ENCODE results near the gene GORAB.

GORAB gene, protein sequence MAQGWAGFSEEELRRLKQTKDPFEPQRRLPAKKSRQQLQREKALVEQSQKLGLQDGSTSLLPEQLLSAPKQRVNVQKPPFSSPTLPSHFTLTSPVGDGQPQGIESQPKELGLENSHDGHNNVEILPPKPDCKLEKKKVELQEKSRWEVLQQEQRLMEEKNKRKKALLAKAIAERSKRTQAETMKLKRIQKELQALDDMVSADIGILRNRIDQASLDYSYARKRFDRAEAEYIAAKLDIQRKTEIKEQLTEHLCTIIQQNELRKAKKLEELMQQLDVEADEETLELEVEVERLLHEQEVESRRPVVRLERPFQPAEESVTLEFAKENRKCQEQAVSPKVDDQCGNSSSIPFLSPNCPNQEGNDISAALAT

DNA sequence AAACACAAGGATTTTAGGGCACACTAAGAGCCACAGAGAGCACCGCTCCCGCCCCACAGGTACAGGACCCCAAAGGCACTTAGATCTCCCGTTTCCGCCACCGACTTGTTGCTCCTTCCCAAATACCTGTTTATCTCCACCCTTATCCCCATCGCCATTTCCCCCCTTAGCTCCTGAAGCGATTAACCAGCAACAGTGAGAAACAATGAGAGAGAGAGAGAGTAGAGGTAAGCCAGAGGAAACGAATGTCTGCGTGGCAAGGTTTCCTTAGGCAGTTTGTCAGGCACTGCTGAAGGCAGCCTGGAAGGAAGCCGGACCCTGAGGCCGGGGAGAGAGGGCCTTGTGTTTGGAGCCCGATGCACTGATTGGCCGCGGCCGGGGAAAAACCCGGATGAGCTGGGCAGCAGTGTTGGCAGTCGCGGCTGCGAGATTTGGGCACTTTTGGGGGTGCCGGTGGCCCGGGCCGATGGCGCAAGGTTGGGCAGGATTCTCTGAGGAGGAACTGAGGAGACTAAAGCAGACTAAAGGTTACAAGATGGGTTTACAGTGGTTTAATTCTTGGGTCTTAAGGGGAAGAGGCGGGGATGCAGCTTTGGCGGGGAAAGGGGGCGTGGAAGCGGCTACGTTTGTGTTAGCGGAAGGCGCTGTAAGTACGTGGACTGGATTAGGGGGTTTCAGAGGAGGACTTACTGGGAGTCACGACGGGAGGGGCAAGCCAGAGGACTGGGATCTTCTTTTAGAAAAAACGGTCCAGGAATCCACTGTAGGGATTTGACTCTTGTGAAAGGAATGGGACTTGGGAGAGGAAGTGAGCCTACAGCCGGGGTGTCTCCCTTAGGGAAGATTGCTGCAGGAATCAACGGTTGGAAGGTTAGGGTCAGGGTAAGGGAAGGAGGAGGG is at the start of gene GORAB:
GORAB (plus strand) TSS at position 409 of the 900 bp plus-strand sequence; CDS start at position 467, 58 bp downstream.
- peak; percentile 50 for DNase-seq

DNA sequence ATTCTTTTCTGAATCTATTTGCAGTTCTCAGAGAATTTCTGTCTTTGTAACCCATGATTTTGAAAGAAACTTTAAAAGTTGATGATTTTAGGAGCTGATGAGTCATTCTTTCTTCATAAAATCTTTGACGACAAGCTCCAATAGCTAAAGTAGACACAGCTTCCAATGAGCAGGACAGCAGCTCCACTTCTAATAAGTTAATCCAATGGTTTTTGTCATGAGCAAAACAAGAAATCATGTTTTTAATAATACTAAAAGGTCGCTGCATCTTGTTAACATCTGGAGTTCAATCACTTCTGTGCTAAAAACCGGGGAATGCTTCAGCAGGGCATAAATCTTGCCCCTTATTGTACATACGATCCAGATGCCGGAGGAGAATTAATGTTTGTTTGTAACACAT is 48.9 kb upstream of the GORAB start:
- DNase-seq = no peak

DNA sequence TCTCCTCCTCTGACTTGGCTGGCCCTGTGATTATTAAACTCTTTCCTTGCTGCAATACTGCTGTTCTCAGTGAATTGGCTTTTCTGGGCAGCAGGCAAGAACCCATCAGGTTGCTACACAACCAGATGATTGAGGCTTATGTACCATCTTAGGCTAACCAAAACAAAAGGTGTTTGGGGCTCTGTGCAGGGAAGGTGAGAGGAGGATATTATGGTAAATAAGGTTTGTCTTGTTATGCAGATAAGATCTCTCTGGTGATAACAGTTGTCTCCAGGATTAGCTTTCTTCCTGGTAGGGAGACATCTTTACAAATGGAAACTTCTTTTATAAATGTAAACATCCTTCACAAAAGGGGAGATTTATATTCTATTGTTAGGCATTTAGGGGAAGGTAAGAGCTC is 44.5 kb upstream of the GORAB start:
- DNase-seq = no peak

DNA sequence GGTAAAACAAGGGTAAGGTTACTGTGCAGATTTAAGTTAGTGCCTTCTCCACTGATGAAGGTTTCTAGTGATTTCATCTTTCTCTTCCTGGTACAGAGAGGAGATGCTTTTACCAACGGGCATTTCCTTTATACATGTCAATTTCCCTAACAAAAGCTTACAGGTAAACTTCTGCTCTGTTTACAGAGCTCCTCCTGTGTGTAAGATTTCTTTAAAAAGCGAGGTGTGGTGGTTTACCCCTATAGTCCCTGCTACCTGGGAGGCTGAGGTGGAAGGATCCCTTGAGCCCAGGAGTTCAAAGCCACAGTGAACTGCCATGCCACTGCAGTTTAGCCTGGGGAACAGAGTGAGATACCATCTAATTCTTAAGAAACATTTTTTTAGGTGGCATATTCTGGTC is 40.7 kb upstream of the GORAB start:
- no peak for DNase-seq

DNA sequence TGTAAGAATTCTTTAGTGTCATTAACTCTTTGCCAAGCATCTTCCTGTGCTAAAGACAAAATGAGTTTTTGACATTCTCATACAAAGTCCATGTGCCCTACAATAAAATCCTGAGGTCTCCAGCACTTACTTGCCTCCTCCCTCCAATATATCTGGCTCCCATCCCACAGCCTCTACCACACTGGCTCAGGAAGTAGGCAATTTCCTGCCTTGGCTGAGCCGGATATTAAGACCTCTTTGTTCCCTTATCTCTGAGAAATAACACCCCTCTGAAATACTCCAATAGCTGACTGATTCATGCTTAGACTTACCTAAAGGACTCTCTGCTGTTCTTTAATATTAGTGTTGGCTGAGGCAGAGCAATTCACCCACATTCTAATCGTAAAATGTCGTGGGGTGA is 37.6 kb upstream of the GORAB start:
- no peak for DNase-seq

DNA sequence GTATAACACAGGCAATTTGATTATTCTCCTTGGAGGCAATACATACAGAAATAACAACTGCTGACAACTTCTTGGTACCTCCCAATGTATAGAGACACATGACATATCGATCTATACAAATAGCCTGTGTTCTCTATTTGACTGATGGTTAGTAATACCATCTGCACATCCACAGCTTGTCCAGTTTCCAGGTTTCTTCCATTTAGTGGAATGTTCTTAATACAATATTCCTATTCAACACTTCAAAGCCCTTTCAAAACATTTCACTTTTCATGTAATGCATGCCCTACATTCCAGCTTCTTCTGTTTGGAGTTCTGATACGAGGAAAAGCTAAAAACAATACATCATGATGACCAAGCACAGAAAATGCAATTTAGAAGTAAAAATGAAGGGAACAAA is 37.0 kb upstream of the GORAB start:
- DNase-seq = no peak

DNA sequence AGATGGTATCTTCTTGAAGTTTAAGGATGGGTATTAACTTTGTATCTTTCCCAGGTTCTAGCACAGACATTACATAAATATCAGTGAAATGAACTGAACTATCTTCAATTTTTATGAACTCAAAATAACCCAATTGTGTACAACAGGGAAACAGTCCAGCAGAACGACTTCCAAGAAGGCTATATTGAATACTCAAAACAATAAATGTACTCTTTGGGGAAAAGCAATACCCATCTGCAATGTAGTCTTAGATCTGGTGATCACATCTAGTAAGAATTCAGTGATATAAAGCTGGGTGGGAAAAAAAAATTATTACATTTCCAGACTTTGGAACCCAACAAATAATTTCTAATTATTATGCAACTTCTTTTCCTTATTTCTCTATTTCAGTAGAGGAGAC is 33.1 kb upstream of the GORAB start:
- DNase-seq = no peak

DNA sequence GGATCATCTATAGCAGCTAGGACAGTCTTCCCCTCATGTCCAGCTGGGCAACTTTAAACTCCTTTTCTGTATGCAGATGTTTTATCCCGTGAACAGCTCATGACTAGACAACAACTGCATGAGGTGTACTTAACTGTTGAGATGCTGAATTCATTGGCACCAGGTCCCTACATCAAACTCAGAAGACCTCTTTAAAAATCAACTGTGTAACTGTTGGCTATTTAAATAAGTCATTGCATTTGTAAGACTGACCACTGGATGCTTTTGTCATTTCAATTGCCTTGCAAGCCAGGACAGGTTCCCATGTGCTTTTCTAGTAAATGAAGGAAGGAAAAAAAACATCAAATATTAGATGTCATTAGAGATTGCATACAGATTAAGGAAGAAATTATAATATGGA is 28.3 kb upstream of the GORAB start:
- DNase-seq = no peak

DNA sequence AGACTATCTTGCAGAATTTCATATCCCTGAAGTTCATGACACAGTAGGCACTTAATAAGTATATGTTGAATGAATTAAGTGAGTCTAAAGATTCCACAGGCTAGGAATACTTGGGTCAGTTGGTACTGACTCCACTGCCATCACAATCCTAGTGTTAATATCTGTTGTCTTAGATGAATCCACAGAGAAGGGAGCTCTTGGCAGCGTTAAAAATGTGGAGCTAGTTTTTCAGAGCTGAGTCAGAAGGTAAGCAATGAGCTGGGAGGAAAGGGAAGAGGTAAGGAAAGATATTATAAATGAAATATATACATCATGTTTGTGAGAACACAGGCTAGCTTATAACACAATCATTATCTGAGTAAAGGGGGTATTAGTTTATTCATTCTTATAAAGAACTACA is 21.8 kb upstream of the GORAB start:
- no peak for DNase-seq

DNA sequence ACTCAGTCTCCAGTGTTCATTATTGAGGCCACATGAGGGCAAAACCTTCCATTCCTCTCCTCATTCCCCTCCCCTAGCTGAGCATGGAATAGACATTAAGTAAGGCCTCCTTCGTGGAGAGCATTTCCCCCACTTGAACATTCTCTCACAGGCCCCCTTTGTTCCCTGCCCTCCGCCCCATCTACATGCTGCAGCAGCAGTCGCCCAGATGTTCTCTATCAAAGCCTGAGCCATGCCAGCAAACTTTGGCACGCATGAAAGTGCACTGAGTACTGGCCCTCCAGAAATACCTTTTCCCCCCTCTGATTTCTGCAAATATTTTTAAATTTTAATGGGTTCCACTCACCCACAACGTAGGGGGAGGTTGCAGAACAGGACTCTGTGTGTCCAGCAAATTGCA is 20.9 kb upstream of the GORAB start:
- no peak for DNase-seq

DNA sequence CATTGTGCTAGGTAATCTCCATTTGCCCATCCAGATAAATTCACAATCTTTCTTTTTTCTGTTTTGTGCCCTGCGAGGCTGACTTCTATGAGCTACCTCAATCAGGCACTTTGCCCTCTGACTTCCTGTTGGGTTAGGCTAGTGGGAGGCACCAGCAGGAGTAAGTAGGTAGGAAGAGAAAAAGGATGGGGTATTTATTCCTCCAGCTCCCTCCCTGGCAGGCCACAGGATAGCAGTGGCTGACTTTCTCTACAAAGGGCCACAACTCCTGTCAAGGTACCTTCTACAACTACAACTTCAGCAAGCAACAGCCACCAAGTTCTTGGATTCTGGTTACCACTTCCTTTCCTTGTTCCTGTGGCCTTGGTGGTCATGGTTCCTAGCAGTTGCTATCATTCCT is 18.8 kb upstream of the GORAB start:
- no peak for DNase-seq

DNA sequence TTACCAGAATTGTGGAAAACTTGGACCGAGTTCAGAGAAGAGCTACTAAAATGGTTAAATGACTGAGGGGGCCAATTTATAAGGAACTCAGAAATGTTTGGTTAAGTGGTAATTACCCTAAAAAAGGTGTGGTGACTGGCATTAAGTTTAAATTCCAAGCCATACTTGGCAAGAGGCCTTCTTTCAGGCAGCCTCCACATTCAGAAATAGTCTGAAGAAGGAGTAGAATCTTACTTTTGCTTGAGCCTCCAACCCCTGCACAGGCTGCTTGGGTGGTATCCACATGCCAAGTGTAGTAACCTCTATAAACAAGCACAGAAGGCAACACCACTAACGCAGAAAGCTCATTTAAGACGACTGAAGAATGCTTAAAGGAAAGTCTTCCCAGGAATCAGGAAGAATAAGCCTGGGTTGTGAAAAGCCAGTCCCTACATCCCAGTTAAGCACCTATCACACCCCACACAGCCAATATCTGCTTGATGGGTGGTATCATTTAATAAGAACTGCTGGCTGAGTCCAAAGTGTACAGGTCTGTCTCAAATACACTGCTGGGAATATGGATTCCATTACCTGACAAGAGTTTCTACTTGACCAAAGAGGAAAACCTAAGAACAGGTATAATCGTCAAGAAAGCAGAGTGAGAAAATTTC is 13.7 kb upstream of the GORAB start:
- DNase-seq = no peak

DNA sequence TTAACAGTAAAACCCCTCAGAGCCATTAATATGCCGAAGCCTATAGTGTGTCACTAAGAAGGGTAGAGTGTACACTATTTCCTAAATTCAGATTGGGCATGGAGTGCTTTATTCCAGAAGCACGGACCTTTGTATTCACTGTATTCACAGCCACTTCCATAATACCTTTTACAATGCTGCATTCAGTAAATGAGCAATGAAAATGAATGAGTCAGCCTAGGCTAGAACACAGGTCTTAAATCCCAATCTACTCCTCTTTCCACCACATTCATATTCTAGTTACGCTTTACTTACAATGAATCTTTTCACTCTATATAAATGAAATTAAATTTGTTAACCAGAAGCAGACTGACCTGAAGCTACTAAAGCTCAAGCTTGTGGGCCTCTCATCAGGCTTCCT is 13.0 kb upstream of the GORAB start:
- DNase-seq = no peak

DNA sequence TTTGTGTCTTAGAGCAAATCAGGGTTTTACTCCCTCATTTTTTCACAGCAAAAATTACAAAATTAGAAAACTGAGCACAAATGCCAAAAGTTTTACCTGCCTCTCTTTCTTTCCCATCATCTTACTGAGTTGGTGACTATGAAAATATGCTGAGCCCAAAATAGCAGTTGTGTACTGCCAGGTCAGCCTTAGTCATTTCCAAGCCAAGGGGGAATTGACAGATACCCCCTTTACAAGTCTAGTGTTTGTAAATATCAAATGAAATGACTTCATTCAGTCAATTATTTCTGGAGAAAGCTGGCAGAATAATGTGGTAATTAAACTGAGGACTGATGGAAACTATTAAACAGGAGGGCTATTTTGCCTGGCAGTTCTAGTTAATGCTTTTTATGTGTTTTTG is 11.4 kb upstream of the GORAB start:
- DNase-seq = no peak

DNA sequence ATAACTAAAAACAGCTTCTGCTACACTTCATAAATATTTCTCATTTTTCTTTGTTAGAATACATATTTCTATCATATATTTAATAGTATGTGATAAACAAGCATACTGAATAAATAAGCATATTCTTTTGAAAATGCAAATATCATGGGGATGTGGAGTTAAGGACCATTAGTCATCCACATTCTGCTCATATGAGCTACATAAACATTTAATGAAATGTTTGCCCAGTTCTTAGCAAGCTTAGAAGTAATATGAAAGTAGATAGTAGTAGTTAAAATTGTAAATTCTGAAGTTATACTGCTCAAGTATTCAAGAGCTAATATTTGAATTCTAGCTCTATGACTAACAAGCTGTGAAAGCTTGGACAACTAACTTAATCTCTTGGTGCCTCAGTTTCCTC is 10.1 kb upstream of the GORAB start:
- no peak for DNase-seq

DNA sequence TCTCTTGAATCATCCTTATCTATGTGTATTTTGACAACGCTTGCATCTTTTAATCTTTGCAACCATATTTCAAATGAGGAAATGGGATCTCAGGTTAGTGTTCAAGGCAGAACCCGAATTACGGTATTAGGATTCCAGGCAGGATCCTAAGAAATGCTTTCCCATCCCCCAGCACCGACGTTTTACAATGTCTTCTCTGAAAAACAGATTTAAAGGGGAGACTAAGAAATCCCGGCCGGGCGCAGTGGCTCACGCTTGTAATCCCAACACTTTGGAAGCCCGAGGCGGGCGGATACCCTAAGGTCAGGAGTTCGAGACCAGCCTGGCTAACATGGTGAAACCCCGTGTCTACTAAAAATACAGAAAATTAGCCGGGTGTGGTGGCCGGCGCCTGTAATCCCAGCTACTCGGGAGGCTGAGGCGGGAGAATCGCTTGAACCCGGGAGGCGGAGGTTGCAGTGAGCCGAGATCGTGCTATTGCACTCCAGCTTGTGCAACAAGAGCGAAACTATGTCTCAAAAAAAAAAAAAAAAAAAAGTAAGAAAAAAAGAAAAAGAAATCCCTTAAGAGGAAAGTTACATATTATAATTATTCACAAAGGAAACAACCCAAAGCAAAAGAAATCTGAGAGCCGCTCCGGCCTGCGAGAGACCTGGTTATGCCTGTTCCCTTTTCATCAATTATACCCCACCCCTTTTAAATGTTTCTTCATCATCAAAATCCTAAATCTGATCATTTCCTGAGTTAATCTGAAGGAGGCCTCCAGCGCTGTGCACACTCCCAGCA is 801 bp upstream of the GORAB start:
- no peak for DNase-seq

DNA sequence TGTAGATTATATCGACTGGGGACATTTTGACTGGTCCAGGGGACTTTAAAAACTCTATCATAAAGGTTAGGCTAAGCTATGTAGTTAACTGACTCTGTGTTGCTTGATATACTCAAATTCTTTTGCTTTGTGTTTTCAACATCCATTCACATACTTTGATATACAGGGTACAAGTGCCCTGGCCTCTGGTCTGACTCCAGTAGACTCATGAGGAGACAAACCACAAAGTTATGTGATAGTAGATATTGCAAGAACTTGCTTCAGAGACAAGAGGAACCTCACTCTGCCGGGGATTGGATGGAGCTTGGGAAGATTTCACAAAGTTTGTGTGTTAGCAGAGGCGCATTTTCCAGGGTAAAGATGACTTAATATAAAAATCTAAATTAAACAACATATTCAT is 1.3 kb downstream of the GORAB start:
- DNase-seq = no peak

DNA sequence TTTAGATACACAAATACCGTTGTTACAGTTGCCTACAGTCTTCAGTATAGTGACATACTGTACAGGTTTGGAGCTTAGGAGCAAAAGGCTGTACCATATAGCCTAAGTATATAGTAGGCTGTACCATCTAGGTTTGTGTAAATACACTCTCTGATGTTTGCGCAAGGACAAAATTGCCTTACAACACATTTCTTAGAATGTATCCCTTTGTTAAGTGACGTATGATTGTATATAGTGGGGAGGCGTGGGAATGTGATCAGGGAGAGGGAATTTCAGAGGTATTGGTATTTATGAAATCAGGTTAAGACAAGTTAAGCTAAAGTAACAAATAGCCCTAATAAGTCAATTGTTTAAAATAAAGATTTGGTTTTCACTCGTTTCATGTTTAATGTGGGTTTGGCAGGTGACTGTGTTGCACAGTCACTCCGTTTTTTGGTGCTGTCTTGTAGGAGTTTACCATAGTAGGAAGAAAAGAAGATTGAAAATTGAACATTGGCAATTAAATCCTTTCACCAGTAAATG is 2.7 kb downstream of the GORAB start:
- no peak for DNase-seq

DNA sequence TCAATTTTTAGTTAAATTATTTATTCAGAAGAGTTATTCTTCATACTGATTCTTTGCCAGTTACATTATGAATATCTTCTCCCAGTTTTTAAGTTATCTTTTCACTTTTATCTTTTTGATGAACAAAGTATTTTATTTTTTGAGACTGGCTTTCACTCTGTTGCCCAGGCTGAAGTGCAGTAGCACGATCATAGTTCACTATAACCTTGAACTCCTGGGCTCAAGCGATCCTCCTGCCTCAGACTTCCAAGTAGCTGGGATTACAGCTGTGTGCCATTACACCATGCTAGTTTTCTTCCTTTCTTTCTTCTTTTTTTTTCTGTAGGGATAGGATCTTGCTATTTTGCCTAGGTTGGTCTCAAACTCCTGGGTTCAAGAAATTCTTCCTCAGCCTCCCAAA is 3.5 kb downstream of the GORAB start:
- no peak for DNase-seq

DNA sequence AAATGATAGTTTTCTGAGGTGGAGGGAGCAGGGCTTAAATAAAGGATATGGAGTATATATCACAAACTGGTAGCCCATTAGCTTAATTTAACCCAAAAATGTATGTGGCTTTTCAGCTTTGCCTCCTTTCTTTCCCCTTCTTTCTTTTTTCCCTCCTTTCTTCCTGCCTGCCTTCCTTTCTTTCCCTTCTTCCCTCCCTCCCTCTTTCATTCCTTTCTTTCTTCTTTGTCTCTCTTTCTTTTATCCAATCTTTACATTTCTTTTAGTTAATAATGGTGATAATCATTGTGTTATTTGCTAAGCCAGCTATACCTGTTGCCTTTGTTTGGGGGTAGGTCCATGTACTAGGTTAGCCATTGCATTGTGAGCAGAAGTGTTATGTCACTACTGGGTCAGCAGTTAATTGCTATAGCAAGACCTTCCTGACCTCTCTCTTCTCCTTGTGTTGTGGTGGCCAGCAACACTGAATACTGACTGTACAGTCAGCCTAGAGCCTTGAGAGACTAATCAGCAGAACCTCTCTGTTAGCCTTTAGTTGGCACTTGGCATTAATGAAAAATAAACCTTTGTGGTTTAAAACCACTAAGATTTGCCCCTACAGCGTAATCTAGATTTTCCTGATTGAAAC is 5.1 kb downstream of the GORAB start:
- DNase-seq = no peak

DNA sequence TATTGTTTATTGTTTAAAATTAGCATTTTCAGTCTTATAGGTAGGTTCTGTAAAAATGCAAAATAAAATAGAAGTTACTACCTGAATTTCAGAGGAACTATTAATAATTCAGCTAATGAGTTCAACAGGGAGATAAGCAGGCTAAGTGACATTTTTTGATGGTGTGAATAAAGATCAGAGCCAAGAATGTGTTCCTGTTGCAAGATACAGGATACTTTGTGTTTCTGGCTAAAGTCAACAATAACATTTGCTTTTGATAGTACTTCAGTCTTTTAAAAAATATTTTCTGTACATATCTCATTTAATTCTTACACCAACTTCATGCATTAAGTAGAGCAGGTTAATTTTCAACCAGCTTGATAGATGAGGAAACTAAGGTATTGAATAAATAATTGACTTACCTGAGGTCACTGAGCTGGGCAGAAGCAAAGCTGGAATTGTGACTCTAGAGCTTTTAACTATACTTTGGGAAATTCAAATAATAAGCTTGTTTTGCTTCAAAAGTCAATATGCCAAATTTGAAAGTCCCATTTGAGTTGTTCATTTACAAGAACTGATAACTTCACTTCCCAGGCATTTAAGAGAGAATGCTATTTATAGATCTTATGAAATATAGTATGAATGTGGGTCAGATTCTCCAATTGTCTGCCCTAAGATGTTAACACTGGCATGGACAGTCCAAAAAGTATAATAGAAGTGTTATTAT is 6.0 kb downstream of the GORAB start:
- DNase-seq = no peak

DNA sequence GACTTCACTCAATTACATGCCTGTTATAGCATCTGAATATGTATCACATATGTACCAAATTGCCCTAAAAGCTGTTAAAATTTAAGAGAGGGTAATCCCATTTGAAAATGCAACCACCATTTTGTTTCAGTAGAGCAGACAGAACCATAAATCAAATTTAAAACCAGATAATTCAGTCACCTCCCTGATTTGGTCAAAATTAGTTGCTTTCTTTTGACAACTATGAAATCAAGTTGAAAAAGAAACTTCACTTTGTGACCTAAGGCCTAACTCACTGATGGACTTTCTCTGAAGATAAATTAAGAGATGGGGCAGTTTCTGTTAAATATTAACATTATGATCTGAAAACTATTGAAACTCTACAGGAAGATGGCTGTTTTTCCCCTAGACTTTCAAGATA is 6.7 kb downstream of the GORAB start:
- no peak for DNase-seq
